HEK293 (cell line): ENCODE results near the gene XPO5.

Source experiments
- BCL11A ChIP-seq: fragments of 450-650 bp; formaldehyde crosslinking; IDR thresholded peaks from 2 replicates; pipeline ENCODE4 v1.5.1; 2016; ENCODE audit warnings: low read depth, missing biosample characterization, missing genetic modification characterization
- GLIS1 ChIP-seq: fragments of 450-650 bp; formaldehyde crosslinking; IDR thresholded peaks from 2 replicates; pipeline ENCODE4 v1.5.1; 2016; ENCODE audit warnings: missing biosample characterization, missing genetic modification characterization
- KLF8 ChIP-seq: fragments of 450-650 bp; formaldehyde crosslinking; IDR thresholded peaks from 2 replicates; pipeline ENCODE4 v1.5.1; 2016; ENCODE audit warnings: missing biosample characterization, missing genetic modification characterization
- MZF1 ChIP-seq: fragments of 450-650 bp; formaldehyde crosslinking; IDR thresholded peaks from 2 replicates; pipeline ENCODE4 v1.5.1; 2017; ENCODE audit warnings: missing biosample characterization, missing genetic modification characterization, borderline replicate concordance
- OSR2 ChIP-seq: fragments of 450-650 bp; formaldehyde crosslinking; IDR thresholded peaks from 2 replicates; pipeline ENCODE4 v1.5.1; 2016; ENCODE audit warnings: missing biosample characterization, missing genetic modification characterization
- PRDM1 ChIP-seq: fragments of 450-650 bp; formaldehyde crosslinking; IDR thresholded peaks from 2 replicates; pipeline ENCODE4; 2016; ENCODE audit warnings: missing biosample characterization, missing genetic modification characterization
- WT1 ChIP-seq: fragments of 450-650 bp; formaldehyde crosslinking; IDR thresholded peaks from 2 replicates; pipeline ENCODE4 v1.5.1; 2016; ENCODE audit warnings: missing biosample characterization, missing genetic modification characterization
- YY2 ChIP-seq: fragments of 450-650 bp; formaldehyde crosslinking; IDR thresholded peaks from 2 replicates; pipeline ENCODE4 v1.5.1; 2016; ENCODE audit warnings: missing biosample characterization, missing genetic modification characterization
- ZEB2 ChIP-seq: fragments of 450-650 bp; formaldehyde crosslinking; IDR thresholded peaks from 2 replicates; pipeline ENCODE4 v1.5.1; 2016; ENCODE audit warnings: missing biosample characterization, missing genetic modification characterization
- ZIC2 ChIP-seq: fragments of 450-650 bp; formaldehyde crosslinking; IDR thresholded peaks from 2 replicates; pipeline ENCODE4 v1.5.1; 2016; ENCODE audit warnings: missing biosample characterization, missing genetic modification characterization
- ZNF175 ChIP-seq: fragments of 450-650 bp; formaldehyde crosslinking; IDR thresholded peaks from 2 replicates; pipeline ENCODE4 v1.5.1; 2016; ENCODE audit warnings: missing biosample characterization, missing genetic modification characterization
- ZNF311 ChIP-seq: fragments of 450-650 bp; formaldehyde crosslinking; IDR thresholded peaks from 2 replicates; pipeline ENCODE4 v1.5.1; 2017; ENCODE audit warnings: missing biosample characterization, missing genetic modification characterization, borderline replicate concordance
- ZNF391 ChIP-seq: fragments of 450-650 bp; formaldehyde crosslinking; IDR thresholded peaks from 2 replicates; pipeline ENCODE4 v1.5.1; 2016; ENCODE audit warnings: low read depth, missing biosample characterization, missing genetic modification characterization, borderline replicate concordance
- ZNF404 ChIP-seq: fragments of 450-650 bp; formaldehyde crosslinking; IDR thresholded peaks from 2 replicates; pipeline ENCODE4 v1.5.1; 2017; ENCODE audit warnings: missing biosample characterization, missing genetic modification characterization
- ZNF426 ChIP-seq: fragments of 450-650 bp; formaldehyde crosslinking; IDR thresholded peaks from 2 replicates; pipeline ENCODE4 v1.5.1; 2017; ENCODE audit warnings: missing biosample characterization, missing genetic modification characterization, mild to moderate bottlenecking, inconsistent platforms, moderate library complexity
- ZNF529 ChIP-seq: fragments of 450-650 bp; formaldehyde crosslinking; IDR thresholded peaks from 2 replicates; pipeline ENCODE4 v1.5.1; 2017; ENCODE audit warnings: missing genetic modification characterization, missing biosample characterization; ENCODE audit not compliant: insufficient replicate concordance
- ZNF560 ChIP-seq: fragments of 450-650 bp; formaldehyde crosslinking; IDR thresholded peaks from 2 replicates; pipeline ENCODE4 v1.5.1; 2017; ENCODE audit warnings: missing biosample characterization, missing genetic modification characterization, borderline replicate concordance
- ZNF561 ChIP-seq: fragments of 450-650 bp; IDR thresholded peaks from 2 replicates; pipeline ENCODE4 v1.5.1; 2018; ENCODE audit warnings: missing biosample characterization, missing genetic modification characterization, borderline replicate concordance
- ZNF610 ChIP-seq: fragments of 450-650 bp; formaldehyde crosslinking; IDR thresholded peaks from 2 replicates; pipeline ENCODE4 v1.5.1; 2016; ENCODE audit warnings: missing biosample characterization, missing genetic modification characterization, borderline replicate concordance
- ZNF791 ChIP-seq: fragments of 450-650 bp; formaldehyde crosslinking; IDR thresholded peaks from 2 replicates; pipeline ENCODE4 v1.5.1; 2016; ENCODE audit warnings: missing biosample characterization, missing genetic modification characterization
- ZXDB ChIP-seq: fragments of 450-650 bp; formaldehyde crosslinking; IDR thresholded peaks from 2 replicates; pipeline ENCODE4 v1.5.1; 2016; ENCODE audit warnings: missing biosample characterization, missing genetic modification characterization
- TF ChIP-seq, protein P1 (sequence below): fragments of 450-650 bp; formaldehyde crosslinking; IDR thresholded peaks from 2 replicates; pipeline ENCODE4 v1.5.1; 2016; ENCODE audit warnings: missing biosample characterization, missing genetic modification characterization
- TF ChIP-seq, protein P2 (sequence below): fragments of 450-650 bp; formaldehyde crosslinking; IDR thresholded peaks from 2 replicates; pipeline ENCODE4; 2016; ENCODE audit warnings: missing biosample characterization, missing genetic modification characterization
- TF ChIP-seq, protein P3 (sequence below): fragments of 450-650 bp; formaldehyde crosslinking; IDR thresholded peaks from 2 replicates; pipeline ENCODE4 v1.5.1; 2016; ENCODE audit warnings: missing biosample characterization, missing genetic modification characterization, borderline replicate concordance
- TF ChIP-seq, protein P4 (sequence below): fragments of 450-650 bp; formaldehyde crosslinking; IDR thresholded peaks from 2 replicates; pipeline ENCODE4 v1.5.1; 2016; ENCODE audit warnings: missing biosample characterization, missing genetic modification characterization
- TF ChIP-seq, protein P5 (sequence below): fragments of 450-650 bp; formaldehyde crosslinking; IDR thresholded peaks from 2 replicates; pipeline ENCODE4 v1.5.1; 2016; ENCODE audit warnings: missing biosample characterization, missing genetic modification characterization
- TF ChIP-seq, protein P6 (sequence below): fragments of 450-650 bp; formaldehyde crosslinking; IDR thresholded peaks from 2 replicates; pipeline ENCODE4 v1.5.1; 2016; ENCODE audit warnings: missing biosample characterization, missing genetic modification characterization

The XPO5 gene

DNA sequence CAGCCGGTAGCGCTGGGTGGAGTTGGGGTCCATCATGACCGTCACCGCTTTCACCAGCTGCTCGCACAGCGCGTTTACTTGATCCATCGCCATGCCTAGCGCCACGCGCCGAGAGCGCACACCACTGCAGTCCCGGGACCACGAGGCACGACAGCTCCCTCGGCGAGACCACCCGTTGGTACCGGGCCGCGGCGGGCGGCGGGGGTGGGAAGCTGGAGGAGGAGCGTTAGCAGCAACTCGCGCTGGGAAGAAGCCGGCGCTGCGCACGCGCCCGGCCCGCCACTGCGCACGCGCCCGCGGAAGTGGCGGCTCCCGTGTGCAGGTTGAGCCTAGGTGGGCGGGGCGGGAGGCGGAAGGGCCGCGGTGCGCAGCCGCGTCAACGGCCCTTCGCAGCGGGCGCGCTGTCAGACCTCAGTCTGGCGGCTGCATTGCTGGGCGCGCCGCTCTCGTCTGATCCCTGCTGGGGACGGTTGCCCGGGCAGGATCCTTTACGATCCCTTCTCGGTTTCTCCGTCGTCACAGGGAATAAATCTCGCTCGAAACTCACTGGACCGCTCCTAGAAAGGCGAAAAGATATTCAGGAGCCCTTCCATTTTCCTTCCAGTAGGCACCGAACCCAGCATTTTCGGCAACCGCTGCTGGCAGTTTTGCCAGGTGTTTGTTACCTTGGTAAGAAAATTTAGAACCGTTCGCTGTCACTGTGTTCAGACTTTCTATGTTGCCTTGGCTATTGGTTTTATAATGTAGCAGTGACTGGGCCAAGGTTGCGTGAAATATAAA lies at the start of gene XPO5, which contains the start of gene POLH (continued):
- peak; percentile 50 for TF ChIP-seq ZNF529 (tag by site-specific recombination)
- TF ChIP-seq, protein P1, sequence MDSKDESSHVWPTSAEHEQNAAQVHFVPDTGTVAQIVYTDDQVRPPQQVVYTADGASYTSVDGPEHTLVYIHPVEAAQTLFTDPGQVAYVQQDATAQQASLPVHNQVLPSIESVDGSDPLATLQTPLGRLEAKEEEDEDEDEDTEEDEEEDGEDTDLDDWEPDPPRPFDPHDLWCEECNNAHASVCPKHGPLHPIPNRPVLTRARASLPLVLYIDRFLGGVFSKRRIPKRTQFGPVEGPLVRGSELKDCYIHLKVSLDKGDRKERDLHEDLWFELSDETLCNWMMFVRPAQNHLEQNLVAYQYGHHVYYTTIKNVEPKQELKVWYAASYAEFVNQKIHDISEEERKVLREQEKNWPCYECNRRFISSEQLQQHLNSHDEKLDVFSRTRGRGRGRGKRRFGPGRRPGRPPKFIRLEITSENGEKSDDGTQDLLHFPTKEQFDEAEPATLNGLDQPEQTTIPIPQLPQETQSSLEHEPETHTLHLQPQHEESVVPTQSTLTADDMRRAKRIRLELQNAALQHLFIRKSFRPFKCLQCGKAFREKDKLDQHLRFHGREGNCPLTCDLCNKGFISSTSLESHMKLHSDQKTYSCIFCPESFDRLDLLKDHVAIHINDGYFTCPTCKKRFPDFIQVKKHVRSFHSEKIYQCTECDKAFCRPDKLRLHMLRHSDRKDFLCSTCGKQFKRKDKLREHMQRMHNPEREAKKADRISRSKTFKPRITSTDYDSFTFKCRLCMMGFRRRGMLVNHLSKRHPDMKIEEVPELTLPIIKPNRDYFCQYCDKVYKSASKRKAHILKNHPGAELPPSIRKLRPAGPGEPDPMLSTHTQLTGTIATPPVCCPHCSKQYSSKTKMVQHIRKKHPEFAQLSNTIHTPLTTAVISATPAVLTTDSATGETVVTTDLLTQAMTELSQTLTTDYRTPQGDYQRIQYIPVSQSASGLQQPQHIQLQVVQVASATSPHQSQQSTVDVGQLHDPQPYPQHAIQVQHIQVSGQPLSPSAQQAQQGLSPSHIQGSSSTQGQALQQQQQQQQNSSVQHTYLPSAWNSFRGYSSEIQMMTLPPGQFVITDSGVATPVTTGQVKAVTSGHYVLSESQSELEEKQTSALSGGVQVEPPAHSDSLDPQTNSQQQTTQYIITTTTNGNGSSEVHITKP (tag by site-specific recombination), result 0 out of 2 replicates have a peak, but pooled peaks have one; percentile 10
- TF ChIP-seq, protein P2, sequence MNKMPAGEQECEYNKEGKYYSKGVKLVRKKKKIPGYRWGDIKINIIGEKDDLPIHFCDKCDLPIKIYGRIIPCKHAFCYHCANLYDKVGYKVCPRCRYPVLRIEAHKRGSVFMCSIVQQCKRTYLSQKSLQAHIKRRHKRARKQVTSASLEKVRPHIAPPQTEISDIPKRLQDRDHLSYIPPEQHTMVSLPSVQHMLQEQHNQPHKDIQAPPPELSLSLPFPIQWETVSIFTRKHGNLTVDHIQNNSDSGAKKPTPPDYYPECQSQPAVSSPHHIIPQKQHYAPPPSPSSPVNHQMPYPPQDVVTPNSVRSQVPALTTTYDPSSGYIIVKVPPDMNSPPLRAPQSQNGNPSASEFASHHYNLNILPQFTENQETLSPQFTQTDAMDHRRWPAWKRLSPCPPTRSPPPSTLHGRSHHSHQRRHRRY (tag by site-specific recombination), result no peak
- TF ChIP-seq GLIS1 (tag by site-specific recombination), result peak; percentile 47; the same call in 1 of the 2 replicates
- TF ChIP-seq ZNF175 (tag by site-specific recombination), result no peak
- peak; percentile 9 for TF ChIP-seq KLF8 (tag by site-specific recombination)
- TF ChIP-seq ZIC2, result peak; percentile 83
- TF ChIP-seq BCL11A, result no peak
- no peak; the same call in 1 of the 2 replicates for TF ChIP-seq ZNF391 (tag by site-specific recombination)
- TF ChIP-seq ZNF610 (tag by site-specific recombination), result peak; percentile 73; the same call in 1 of the 2 replicates
- TF ChIP-seq, protein P3, sequence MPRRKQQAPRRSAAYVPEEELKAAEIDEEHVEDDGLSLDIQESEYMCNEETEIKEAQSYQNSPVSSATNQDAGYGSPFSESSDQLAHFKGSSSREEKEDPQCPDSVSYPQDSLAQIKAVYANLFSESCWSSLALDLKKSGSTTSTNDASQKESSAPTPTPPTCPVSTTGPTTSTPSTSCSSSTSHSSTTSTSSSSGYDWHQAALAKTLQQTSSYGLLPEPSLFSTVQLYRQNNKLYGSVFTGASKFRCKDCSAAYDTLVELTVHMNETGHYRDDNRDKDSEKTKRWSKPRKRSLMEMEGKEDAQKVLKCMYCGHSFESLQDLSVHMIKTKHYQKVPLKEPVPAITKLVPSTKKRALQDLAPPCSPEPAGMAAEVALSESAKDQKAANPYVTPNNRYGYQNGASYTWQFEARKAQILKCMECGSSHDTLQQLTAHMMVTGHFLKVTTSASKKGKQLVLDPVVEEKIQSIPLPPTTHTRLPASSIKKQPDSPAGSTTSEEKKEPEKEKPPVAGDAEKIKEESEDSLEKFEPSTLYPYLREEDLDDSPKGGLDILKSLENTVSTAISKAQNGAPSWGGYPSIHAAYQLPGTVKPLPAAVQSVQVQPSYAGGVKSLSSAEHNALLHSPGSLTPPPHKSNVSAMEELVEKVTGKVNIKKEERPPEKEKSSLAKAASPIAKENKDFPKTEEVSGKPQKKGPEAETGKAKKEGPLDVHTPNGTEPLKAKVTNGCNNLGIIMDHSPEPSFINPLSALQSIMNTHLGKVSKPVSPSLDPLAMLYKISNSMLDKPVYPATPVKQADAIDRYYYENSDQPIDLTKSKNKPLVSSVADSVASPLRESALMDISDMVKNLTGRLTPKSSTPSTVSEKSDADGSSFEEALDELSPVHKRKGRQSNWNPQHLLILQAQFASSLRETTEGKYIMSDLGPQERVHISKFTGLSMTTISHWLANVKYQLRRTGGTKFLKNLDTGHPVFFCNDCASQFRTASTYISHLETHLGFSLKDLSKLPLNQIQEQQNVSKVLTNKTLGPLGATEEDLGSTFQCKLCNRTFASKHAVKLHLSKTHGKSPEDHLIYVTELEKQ (tag by site-specific recombination), result peak; percentile 74; the same call in 1 of the 2 replicates
- no peak for TF ChIP-seq ZNF311 (tag by site-specific recombination)
- peak; percentile 69 for TF ChIP-seq ZEB2 (tag by site-specific recombination)
- no peak for TF ChIP-seq ZNF791 (tag by site-specific recombination)
- TF ChIP-seq OSR2 (tag by site-specific recombination), result peak; percentile 92
- TF ChIP-seq ZNF404 (tag by site-specific recombination), result no peak
- TF ChIP-seq, protein P4, sequence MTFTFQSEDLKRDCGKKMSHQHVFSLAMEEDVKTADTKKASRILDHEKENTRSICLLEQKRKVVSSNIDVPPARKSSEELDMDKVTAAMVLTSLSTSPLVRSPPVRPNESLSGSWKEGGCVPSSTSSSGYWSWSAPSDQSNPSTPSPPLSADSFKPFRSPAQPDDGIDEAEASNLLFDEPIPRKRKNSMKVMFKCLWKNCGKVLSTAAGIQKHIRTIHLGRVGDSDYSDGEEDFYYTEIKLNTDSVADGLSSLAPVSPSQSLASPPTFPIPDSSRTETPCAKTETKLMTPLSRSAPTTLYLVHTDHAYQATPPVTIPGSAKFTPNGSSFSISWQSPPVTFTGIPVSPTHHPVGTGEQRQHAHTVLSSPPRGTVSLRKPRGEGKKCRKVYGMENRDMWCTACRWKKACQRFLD (tag by site-specific recombination), result no peak; the same call in 1 of the 2 replicates
- TF ChIP-seq, protein P5, sequence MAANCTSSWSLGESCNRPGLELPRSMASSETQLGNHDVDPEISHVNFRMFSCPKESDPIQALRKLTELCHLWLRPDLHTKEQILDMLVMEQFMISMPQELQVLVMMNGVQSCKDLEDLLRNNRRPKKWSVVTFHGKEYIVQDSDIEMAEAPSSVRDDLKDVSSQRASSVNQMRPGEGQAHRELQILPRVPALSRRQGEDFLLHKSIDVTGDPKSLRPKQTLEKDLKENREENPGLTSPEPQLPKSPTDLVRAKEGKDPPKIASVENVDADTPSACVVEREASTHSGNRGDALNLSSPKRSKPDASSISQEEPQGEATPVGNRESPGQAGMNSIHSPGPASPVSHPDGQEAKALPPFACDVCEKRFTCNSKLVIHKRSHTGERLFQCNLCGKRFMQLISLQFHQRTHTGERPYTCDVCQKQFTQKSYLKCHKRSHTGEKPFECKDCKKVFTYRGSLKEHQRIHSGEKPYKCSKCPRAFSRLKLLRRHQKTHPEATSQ (tag by site-specific recombination), result no peak
- TF ChIP-seq WT1 (tag by site-specific recombination), result no peak; the same call in 1 of the 2 replicates
- TF ChIP-seq MZF1, result peak; percentile 72; the same call in 1 of the 2 replicates
- TF ChIP-seq ZNF560 (tag by site-specific recombination), result no peak
- peak; percentile 12; the same call in 1 of the 2 replicates for TF ChIP-seq PRDM1 (tag by site-specific recombination)
- TF ChIP-seq, protein P6, sequence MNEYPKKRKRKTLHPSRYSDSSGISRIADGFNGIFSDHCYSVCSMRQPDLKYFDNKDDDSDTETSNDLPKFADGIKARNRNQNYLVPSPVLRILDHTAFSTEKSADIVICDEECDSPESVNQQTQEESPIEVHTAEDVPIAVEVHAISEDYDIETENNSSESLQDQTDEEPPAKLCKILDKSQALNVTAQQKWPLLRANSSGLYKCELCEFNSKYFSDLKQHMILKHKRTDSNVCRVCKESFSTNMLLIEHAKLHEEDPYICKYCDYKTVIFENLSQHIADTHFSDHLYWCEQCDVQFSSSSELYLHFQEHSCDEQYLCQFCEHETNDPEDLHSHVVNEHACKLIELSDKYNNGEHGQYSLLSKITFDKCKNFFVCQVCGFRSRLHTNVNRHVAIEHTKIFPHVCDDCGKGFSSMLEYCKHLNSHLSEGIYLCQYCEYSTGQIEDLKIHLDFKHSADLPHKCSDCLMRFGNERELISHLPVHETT (tag by site-specific recombination), result peak; percentile 24; the same call in 1 of the 2 replicates
- TF ChIP-seq ZNF561, result peak; percentile 80
- peak; percentile 14; the same call in 1 of the 2 replicates for TF ChIP-seq ZXDB
- no peak for TF ChIP-seq ZNF426 (tag by site-specific recombination)
- TF ChIP-seq YY2 (tag by site-specific recombination), result peak; percentile 27; the same call in 1 of the 2 replicates
